ENCODE measurements around the gene KRTAP4-4. TPM values are rescaled to one million over a fixed set of nuclear protein-coding genes. Genes with fewer than 3 reads are reported as not detected.

KRTAP4-4 gene
- total RNA-seq, 1 donor from 2014 or later, result not detected

GRCh38 chr17:41147531-41148204, 12.9 kb downstream of the KRTAP4-4 start:
- Histone ChIP-seq H4K20me1 (ENCODE audit: insufficient read depth, low read length) (no peaks in the 10 kb centered on the region), H3K79me2 (ENCODE audit: insufficient read depth, low read length) (no peaks in the 10 kb centered on the region), H3K4me3 (ENCODE audit: insufficient read depth, low read depth, low read length) (no peak overlapping the region), H3K27me3 (ENCODE audit: insufficient read depth, low read length) (no peaks in the 10 kb centered on the region), H3K4me1 (ENCODE audit: insufficient read depth, low read length) (no peaks in the 10 kb centered on the region), H3K27ac (ENCODE audit: low read depth, low read length) (no peak overlapping the region), H3K9ac (ENCODE audit: low read length) (no peak overlapping the region), H3K4me2 (ENCODE audit: low read length) (no peak overlapping the region), H2AFZ (ENCODE audit: low read depth, low read length) (no peak overlapping the region), H3K36me3 (ENCODE audit: insufficient read depth, low read length) (no peaks in the 10 kb centered on the region), H3K9me3 (ENCODE audit: insufficient read depth, low read depth, low read length) (no peaks in the 10 kb centered on the region)
- peaks cover 3% of the 10 kb centered on the region for H3K27me3 Mint-ChIP-seq (ENCODE audit: low read depth, unreplicated experiment)
- no peak for TF ChIP-seq CTCF (IDR thresholded peaks at IDR 0.05; ENCODE audit: insufficient read depth, low read depth, low read length)
- TF ChIP-seq EZH2 (IDR thresholded peaks at IDR 0.05; ENCODE audit: insufficient read depth, low read length), result no peak
- H3K4me1 Mint-ChIP-seq (ENCODE audit: low read depth, unreplicated experiment), result no peaks in the 10 kb centered on the region
- H3K4me3 Mint-ChIP-seq (ENCODE audit: unreplicated experiment), result no peak overlapping the region
- peaks cover 7% of the 10 kb centered on the region for H3K9me3 Mint-ChIP-seq (ENCODE audit: unreplicated experiment)
- FAIRE-seq (no peak), DNase-seq (ENCODE audit: low read depth) (no peak)
- H3K27ac Mint-ChIP-seq (ENCODE audit: unreplicated experiment), result no peak overlapping the region
- no peaks in the 10 kb centered on the region for H3K36me3 Mint-ChIP-seq (ENCODE audit: low read depth, unreplicated experiment)

DNA sequence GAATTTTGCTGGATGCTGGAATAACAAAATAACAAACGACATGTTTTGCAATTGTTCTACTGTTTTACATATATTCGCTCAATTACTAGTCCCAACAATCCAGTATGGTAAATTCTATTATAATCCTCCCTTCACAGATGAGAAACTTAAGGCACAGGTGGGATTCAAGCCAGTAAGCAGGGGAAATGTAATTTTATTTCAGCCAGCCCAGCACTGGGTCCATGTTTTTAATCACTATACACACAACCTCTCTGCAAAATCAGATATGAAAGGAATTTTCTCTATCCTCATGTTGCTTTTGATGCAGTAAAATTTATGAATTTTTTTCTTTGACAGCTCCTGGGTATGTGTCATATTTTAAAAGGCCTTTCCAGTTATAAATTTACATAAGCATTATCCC, 15.3 kb downstream of the KRTAP4-4 start:
- H3K4me1 ChIP-seq (ENCODE audit: insufficient read depth, low read length), result no peaks in the 10 kb centered on the region
- FAIRE-seq (no peak), DNase-seq (ENCODE audit: low read depth) (no peak)
- H2AFZ ChIP-seq (ENCODE audit: low read depth, low read length), result no peak overlapping the region
- no peak overlapping the region for H3K9ac ChIP-seq (ENCODE audit: low read length)
- H3K4me2 ChIP-seq (ENCODE audit: low read length), result no peak overlapping the region
- no peak overlapping the region for H3K27ac ChIP-seq (ENCODE audit: low read depth, low read length)
- Mint-ChIP-seq H3K36me3 (ENCODE audit: low read depth, unreplicated experiment) (no peaks in the 10 kb centered on the region), H3K4me3 (ENCODE audit: unreplicated experiment) (no peak overlapping the region), H3K27ac (ENCODE audit: unreplicated experiment) (no peak overlapping the region), H3K9me3 (ENCODE audit: unreplicated experiment) (peaks cover 7% of the 10 kb centered on the region), H3K27me3 (ENCODE audit: low read depth, unreplicated experiment) (peaks cover 3% of the 10 kb centered on the region), H3K4me1 (ENCODE audit: low read depth, unreplicated experiment) (peaks cover 11% of the 10 kb centered on the region)
- peaks cover 1% of the 10 kb centered on the region for H3K9me3 ChIP-seq (ENCODE audit: insufficient read depth, low read depth, low read length)
- TF ChIP-seq EZH2 (IDR thresholded peaks at IDR 0.05; ENCODE audit: insufficient read depth, low read length) (no peak), CTCF (IDR thresholded peaks at IDR 0.05; ENCODE audit: insufficient read depth, low read depth, low read length) (no peak)
- H3K27me3 ChIP-seq (ENCODE audit: insufficient read depth, low read length), result no peaks in the 10 kb centered on the region
- no peaks in the 10 kb centered on the region for H3K36me3 ChIP-seq (ENCODE audit: insufficient read depth, low read length)
- H3K79me2 ChIP-seq (ENCODE audit: insufficient read depth, low read length), result no peaks in the 10 kb centered on the region
- H4K20me1 ChIP-seq (ENCODE audit: insufficient read depth, low read length), result no peaks in the 10 kb centered on the region
- H3K4me3 ChIP-seq (ENCODE audit: insufficient read depth, low read depth, low read length), result no peak overlapping the region

GRCh38 chr17:41144846-41145245, 15.7 kb downstream of the KRTAP4-4 start:
- no peak for FAIRE-seq

More at GRCh38 chr17:41144846-41145245, 15.7 kb downstream of the KRTAP4-4 start:
- Histone ChIP-seq H3K9ac (ENCODE audit: low read length) (no peak overlapping the region), H3K9me3 (ENCODE audit: insufficient read depth, low read depth, low read length) (peaks cover 3% of the 10 kb centered on the region), H3K36me3 (ENCODE audit: insufficient read depth, low read length) (no peaks in the 10 kb centered on the region), H3K4me1 (ENCODE audit: insufficient read depth, low read length) (no peaks in the 10 kb centered on the region), H3K4me3 (ENCODE audit: insufficient read depth, low read depth, low read length) (no peak overlapping the region), H3K4me2 (ENCODE audit: low read length) (no peak overlapping the region), H3K27ac (ENCODE audit: low read depth, low read length) (no peak overlapping the region), H3K79me2 (ENCODE audit: insufficient read depth, low read length) (no peaks in the 10 kb centered on the region), H2AFZ (ENCODE audit: low read depth, low read length) (no peak overlapping the region), H4K20me1 (ENCODE audit: insufficient read depth, low read length) (no peaks in the 10 kb centered on the region), H3K27me3 (ENCODE audit: insufficient read depth, low read length) (no peaks in the 10 kb centered on the region)
- DNase-seq (ENCODE audit: low read depth), result no peak
- Mint-ChIP-seq H3K27me3 (ENCODE audit: low read depth, unreplicated experiment) (peaks cover 3% of the 10 kb centered on the region), H3K27ac (ENCODE audit: unreplicated experiment) (no peak overlapping the region), H3K36me3 (ENCODE audit: low read depth, unreplicated experiment) (no peaks in the 10 kb centered on the region), H3K4me3 (ENCODE audit: unreplicated experiment) (no peak overlapping the region), H3K4me1 (ENCODE audit: low read depth, unreplicated experiment) (peaks cover 11% of the 10 kb centered on the region), H3K9me3 (ENCODE audit: unreplicated experiment) (peaks cover 7% of the 10 kb centered on the region)
- no peak for TF ChIP-seq CTCF (IDR thresholded peaks at IDR 0.05; ENCODE audit: insufficient read depth, low read depth, low read length)
- TF ChIP-seq EZH2 (IDR thresholded peaks at IDR 0.05; ENCODE audit: insufficient read depth, low read length), result no peak

Data from astrocyte (in vitro differentiated cells and primary cell).